Activated T-cell treated with anti-CD3 and anti-CD28 coated beads, Interleukin-2, amount 50 U/mL, for 24 hours (primary cell): Measurements from ENCODE around the gene ZNF333.
"Not testable (repeated sequence)": the region's sequence is repeated elsewhere in the genome, so short reads cannot be mapped to it uniquely, and the experiment has no call there.

Source experiments
- DNase-seq: peaks from one replicate; pipeline ENCODE4 v3.0.0-alpha.2; 2020
- H3K27ac Mint-ChIP-seq: 2 replicates; pipeline ENCODE4 v1.8.0; 2020; ENCODE audit warnings: mild to moderate bottlenecking, mixed read lengths
- H3K27me3 Mint-ChIP-seq: 2 replicates; pipeline ENCODE4 v1.8.0; 2020; ENCODE audit warnings: mixed read lengths
- H3K36me3 Mint-ChIP-seq: 2 replicates; pipeline ENCODE4 v1.8.0; 2020; ENCODE audit warnings: low read depth, mixed read lengths
- H3K4me1 Mint-ChIP-seq: 2 replicates; pipeline ENCODE4 v1.8.0; 2020; ENCODE audit warnings: low read depth, mixed read lengths
- H3K4me3 Mint-ChIP-seq: 2 replicates; pipeline ENCODE4 v1.8.0; 2020; ENCODE audit warnings: mild to moderate bottlenecking, moderate library complexity, mixed read lengths
- H3K9me3 Mint-ChIP-seq: 2 replicates; pipeline ENCODE4 v1.8.0; 2020; ENCODE audit warnings: mixed read lengths

ZNF333 gene

GRCh38 chr19:14728595-14728994 lies 38.7 kb downstream of the ZNF333 start:
- Mint-ChIP-seq H3K9me3 (peaks cover 34% of the 10 kb centered on the region), H3K27ac (no peak overlapping the region), H3K4me1 (no peaks in the 10 kb centered on the region), H3K27me3 (peaks cover 2% of the 10 kb centered on the region), H3K36me3 (peaks cover 5% of the 10 kb centered on the region), H3K4me3 (no peak overlapping the region)
- DNase-seq = no peak

GRCh38 chr19:14731200-14731599 lies 41.4 kb downstream of the ZNF333 start:
- Mint-ChIP-seq H3K27ac (no peak overlapping the region), H3K9me3 (peaks cover 19% of the 10 kb centered on the region), H3K36me3 (no peaks in the 10 kb centered on the region), H3K4me3 (no peak overlapping the region), H3K4me1 (no peaks in the 10 kb centered on the region), H3K27me3 (peaks cover 2% of the 10 kb centered on the region)
- DNase-seq = no peak

- H3K36me3 Mint-ChIP-seq = no peaks in the 10 kb centered on the region
Measured at GRCh38 chr19:14732510-14732909, 42.7 kb downstream of the ZNF333 start.

GRCh38 chr19:14733574-14733973 lies 43.7 kb downstream of the ZNF333 start:
- H3K4me3 Mint-ChIP-seq = no peak overlapping the region
- peaks cover 5% of the 10 kb centered on the region for H3K9me3 Mint-ChIP-seq
- H3K27ac Mint-ChIP-seq = no peak overlapping the region
- peaks cover 2% of the 10 kb centered on the region for H3K27me3 Mint-ChIP-seq
- no peak for DNase-seq
- H3K36me3 Mint-ChIP-seq = no peaks in the 10 kb centered on the region
- H3K4me1 Mint-ChIP-seq = no peaks in the 10 kb centered on the region

More at GRCh38 chr19:14732510-14732909, 42.7 kb downstream of the ZNF333 start:
- Mint-ChIP-seq H3K9me3 (peaks cover 9% of the 10 kb centered on the region), H3K4me3 (no peak overlapping the region), H3K27ac (no peak overlapping the region), H3K4me1 (no peaks in the 10 kb centered on the region), H3K27me3 (peaks cover 2% of the 10 kb centered on the region)
- no peak for DNase-seq

GRCh38 chr19:14735915-14736314 lies 46.1 kb downstream of the ZNF333 start:
- Mint-ChIP-seq H3K36me3 (no peaks in the 10 kb centered on the region), H3K4me1 (no peaks in the 10 kb centered on the region), H3K27me3 (peaks cover 2% of the 10 kb centered on the region), H3K4me3 (no peak overlapping the region), H3K27ac (no peak overlapping the region), H3K9me3 (no peaks in the 10 kb centered on the region)
- DNase-seq = no peak

- Mint-ChIP-seq H3K27me3 (no peaks in the 10 kb centered on the region), H3K27ac (no peak overlapping the region), H3K4me1 (no peaks in the 10 kb centered on the region), H3K9me3 (no peaks in the 10 kb centered on the region), H3K4me3 (no peak overlapping the region), H3K36me3 (no peaks in the 10 kb centered on the region)
- no peak for DNase-seq
Measured at GRCh38 chr19:14746886-14747285, 57.0 kb downstream of the ZNF333 start.

GRCh38 chr19:14748601-14749000 lies 58.8 kb downstream of the ZNF333 start:
- H3K9me3 Mint-ChIP-seq = no peaks in the 10 kb centered on the region
- no peak overlapping the region for H3K27ac Mint-ChIP-seq
- no peak for DNase-seq
- H3K4me1 Mint-ChIP-seq = no peaks in the 10 kb centered on the region
- H3K4me3 Mint-ChIP-seq = no peak overlapping the region
- no peaks in the 10 kb centered on the region for H3K36me3 Mint-ChIP-seq
- no peaks in the 10 kb centered on the region for H3K27me3 Mint-ChIP-seq

- Mint-ChIP-seq H3K27me3 (no peaks in the 10 kb centered on the region), H3K4me3 (no peak overlapping the region), H3K9me3 (no peaks in the 10 kb centered on the region), H3K36me3 (no peaks in the 10 kb centered on the region), H3K4me1 (no peaks in the 10 kb centered on the region), H3K27ac (no peak overlapping the region)
- DNase-seq = no peak
Measured at GRCh38 chr19:14758816-14759215, 69.0 kb downstream of the ZNF333 start.

GRCh38 chr19:14761607-14762006 lies 71.8 kb downstream of the ZNF333 start:
- Mint-ChIP-seq H3K36me3 (peaks cover 4% of the 10 kb centered on the region), H3K4me1 (no peaks in the 10 kb centered on the region), H3K27me3 (peaks cover 23% of the 10 kb centered on the region), H3K9me3 (no peaks in the 10 kb centered on the region), H3K4me3 (no peak overlapping the region), H3K27ac (no peak overlapping the region)
- DNase-seq = no peak

- DNase-seq = no peak
- Mint-ChIP-seq H3K36me3 (peaks cover 4% of the 10 kb centered on the region), H3K27me3 (peaks cover 24% of the 10 kb centered on the region), H3K4me3 (no peak overlapping the region), H3K27ac (no peak overlapping the region), H3K4me1 (no peaks in the 10 kb centered on the region), H3K9me3 (no peaks in the 10 kb centered on the region)
Measured at GRCh38 chr19:14762111-14762510, 72.3 kb downstream of the ZNF333 start.

GRCh38 chr19:14763497-14764145 lies 73.8 kb downstream of the ZNF333 start:
- no peaks in the 10 kb centered on the region for H3K4me1 Mint-ChIP-seq
- no peak for DNase-seq
- H3K9me3 Mint-ChIP-seq = no peaks in the 10 kb centered on the region
- H3K27ac Mint-ChIP-seq = no peak overlapping the region
- peaks cover 37% of the 10 kb centered on the region for H3K27me3 Mint-ChIP-seq
- H3K4me3 Mint-ChIP-seq = no peak overlapping the region
- peaks cover 4% of the 10 kb centered on the region for H3K36me3 Mint-ChIP-seq

- Mint-ChIP-seq H3K27ac (no peak overlapping the region), H3K4me3 (no peak overlapping the region)
Measured at GRCh38 chr19:14764401-14764800, 74.6 kb downstream of the ZNF333 start.

GRCh38 chr19:14765403-14765802 lies 75.6 kb downstream of the ZNF333 start:
- not testable (repeated sequence) for DNase-seq, H3K36me3 Mint-ChIP-seq, H3K4me3 Mint-ChIP-seq, H3K4me1 Mint-ChIP-seq, H3K9me3 Mint-ChIP-seq
- Mint-ChIP-seq H3K27ac (peak overlapping the region; percentile 79), H3K27me3 (peaks cover 44% of the 10 kb centered on the region)

More at GRCh38 chr19:14764401-14764800, 74.6 kb downstream of the ZNF333 start:
- H3K4me1 Mint-ChIP-seq = no peaks in the 10 kb centered on the region
- H3K9me3 Mint-ChIP-seq = no peaks in the 10 kb centered on the region
- peaks cover 39% of the 10 kb centered on the region for H3K27me3 Mint-ChIP-seq
- DNase-seq = no peak
- peaks cover 4% of the 10 kb centered on the region for H3K36me3 Mint-ChIP-seq

GRCh38 chr19:14765841-14766240 lies 76.0 kb downstream of the ZNF333 start:
- H3K27me3 Mint-ChIP-seq = peaks cover 44% of the 10 kb centered on the region
- H3K36me3 Mint-ChIP-seq, H3K4me1 Mint-ChIP-seq, H3K27ac Mint-ChIP-seq, H3K9me3 Mint-ChIP-seq, DNase-seq, H3K4me3 Mint-ChIP-seq: not testable (repeated sequence)

GRCh38 chr19:14767466-14767971 lies 77.7 kb downstream of the ZNF333 start:
- Mint-ChIP-seq H3K36me3 (peaks cover 4% of the 10 kb centered on the region), H3K4me3 (no peak overlapping the region), H3K27me3 (peaks cover 46% of the 10 kb centered on the region), H3K9me3 (no peaks in the 10 kb centered on the region), H3K4me1 (no peaks in the 10 kb centered on the region), H3K27ac (no peak overlapping the region)
- no peak for DNase-seq
